ENCODE results near the gene ARHGAP31.
"Not testable (repeated sequence)": the region's sequence is repeated elsewhere in the genome, so short reads cannot be mapped to it uniquely, and the experiment has no call there.

Gene ARHGAP31

DNA sequence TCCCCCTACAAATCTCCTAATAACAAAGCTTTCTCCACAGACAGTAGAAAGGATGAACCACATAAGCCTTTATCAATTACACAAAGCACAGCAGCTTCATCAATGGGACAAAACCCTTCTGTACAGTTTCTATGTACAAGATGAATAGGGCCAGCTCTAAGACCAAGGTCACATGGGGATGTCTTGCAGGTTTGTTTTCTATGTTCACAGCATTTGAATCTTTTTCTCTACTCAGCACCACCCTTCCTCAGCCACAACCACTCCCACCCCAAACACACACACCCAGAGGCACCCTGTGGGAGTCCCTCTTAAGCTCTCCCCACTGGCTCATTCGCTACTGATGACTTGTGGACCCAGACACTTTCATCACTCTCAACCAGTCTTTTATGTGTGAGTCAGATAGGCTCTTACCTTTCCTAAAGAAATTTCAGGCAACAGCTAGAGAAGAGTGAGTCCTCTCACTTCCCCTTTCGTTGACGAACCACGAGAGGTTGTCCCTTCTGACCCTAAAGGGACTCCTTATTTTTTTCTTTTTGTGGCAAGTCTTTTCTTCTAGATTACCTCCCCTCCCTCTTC is 57.9 kb downstream of the ARHGAP31 start:
- peak; percentile 27 for DNase-seq (ENCODE audit: low read depth, low spot score)

GRCh38 chr3:119352863-119353527 is 58.8 kb downstream of the ARHGAP31 start:
- no peak for DNase-seq (ENCODE audit: low read depth, low spot score)

- not testable (repeated sequence) for DNase-seq (ENCODE audit: low read depth, low spot score)
Measured at GRCh38 chr3:119355608-119356007, 61.4 kb downstream of the ARHGAP31 start.

- no peak for DNase-seq (ENCODE audit: low read depth, low spot score)
Measured at GRCh38 chr3:119356646-119357045, 62.5 kb downstream of the ARHGAP31 start.

GRCh38 chr3:119357190-119357589 is 63.0 kb downstream of the ARHGAP31 start:
- DNase-seq (ENCODE audit: low read depth, low spot score) = no peak

GRCh38 chr3:119359476-119360326 is 65.5 kb downstream of the ARHGAP31 start:
- DNase-seq (ENCODE audit: low read depth, low spot score) = no peak

DNA sequence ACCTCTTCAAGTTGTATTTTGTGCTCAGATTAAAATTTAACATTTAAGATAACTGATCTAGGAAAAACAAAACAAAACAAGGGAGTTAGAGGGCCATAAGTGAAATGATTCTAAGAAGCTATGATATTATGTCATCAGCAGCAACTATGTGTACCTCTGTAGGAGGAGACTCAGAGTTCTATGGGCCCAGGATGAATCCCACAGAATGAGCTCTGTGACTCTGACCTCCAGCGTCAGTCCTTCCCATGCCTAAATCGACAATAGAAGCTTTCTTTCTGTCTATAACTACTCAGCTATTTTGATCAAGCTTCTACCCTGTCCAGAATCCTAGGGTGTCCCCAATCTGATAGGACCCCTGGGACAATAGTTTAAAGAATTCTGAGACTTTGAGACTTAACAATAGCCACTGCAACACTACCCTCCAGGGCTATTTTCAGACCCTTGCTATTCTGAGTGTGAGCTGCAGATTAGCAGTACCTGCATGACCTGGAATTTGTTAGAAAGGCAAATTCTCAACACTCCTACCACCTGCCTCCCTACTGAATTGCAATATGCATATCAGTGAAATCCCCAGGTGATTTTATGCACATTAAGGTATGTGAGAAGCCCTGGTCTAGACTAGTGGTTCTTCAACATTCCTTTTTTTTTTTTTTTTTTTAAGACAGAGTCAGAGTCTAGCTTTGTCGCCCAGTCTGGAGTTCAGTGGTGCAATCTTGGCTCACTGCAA is 66.7 kb downstream of the ARHGAP31 start:
- no peak for DNase-seq (ENCODE audit: low read depth, low spot score)

- no peak for DNase-seq (ENCODE audit: low read depth, low spot score)
Measured at GRCh38 chr3:119362010-119362409, 67.8 kb downstream of the ARHGAP31 start.

DNA sequence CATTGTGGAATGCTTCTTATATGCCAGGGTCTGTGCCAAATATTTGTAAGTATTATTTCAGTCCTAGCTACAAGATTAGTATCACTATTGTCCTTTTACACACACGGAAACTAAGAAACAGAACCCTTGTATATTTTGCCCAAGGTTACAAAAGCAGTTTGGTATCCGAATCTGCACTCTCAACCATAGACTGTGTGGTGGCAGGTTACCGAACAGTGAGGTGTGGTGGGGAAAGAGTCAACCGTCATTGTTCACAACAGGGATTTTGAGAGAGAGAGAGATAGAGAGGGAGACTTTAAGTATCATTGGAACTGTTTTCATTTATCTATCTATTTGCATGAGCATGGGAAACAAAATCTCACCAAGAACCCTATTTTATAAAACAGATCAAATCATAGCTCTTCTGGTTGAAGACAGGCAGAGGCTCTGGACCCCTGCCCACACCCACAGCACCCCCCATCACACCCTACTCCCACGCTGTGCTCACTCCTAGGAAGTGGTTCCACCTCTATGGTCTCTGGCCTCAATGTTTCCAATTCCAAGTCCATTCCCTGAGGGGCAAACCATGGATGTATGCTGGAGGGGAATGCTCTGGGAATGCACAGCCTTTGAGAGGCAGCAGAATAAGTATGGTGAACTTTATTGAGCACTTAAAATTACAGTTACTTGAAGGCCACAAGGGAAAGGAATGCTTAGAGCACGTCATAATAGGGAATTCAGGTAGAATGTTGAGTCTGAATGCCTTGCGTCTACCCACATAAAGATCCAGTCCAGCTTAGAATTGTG is 69.0 kb downstream of the ARHGAP31 start:
- DNase-seq (ENCODE audit: low read depth, low spot score) = no peak

DNA sequence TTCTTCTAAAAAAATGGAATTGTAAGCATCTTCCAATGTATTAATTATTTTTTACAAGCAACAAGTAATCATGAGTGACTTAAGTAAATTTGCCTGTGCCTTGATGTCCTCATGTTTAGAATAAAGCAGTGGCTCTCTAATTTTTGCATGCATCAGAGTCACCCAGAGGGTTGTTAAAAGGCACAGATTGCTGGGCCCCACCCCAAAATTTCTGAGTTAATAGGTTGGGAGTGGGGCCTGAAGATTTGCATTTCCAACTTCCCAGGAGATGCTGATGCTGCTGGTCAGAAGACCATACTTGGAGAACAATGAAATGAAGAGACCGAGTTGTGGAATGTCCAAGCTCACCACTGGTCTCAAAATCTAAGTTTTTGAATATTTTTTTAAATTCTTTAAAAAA is 70.2 kb downstream of the ARHGAP31 start:
- no peak for DNase-seq (ENCODE audit: low read depth, low spot score)

- no peak for DNase-seq (ENCODE audit: low read depth, low spot score)
Measured at GRCh38 chr3:119365418-119365817, 71.2 kb downstream of the ARHGAP31 start.

DNA sequence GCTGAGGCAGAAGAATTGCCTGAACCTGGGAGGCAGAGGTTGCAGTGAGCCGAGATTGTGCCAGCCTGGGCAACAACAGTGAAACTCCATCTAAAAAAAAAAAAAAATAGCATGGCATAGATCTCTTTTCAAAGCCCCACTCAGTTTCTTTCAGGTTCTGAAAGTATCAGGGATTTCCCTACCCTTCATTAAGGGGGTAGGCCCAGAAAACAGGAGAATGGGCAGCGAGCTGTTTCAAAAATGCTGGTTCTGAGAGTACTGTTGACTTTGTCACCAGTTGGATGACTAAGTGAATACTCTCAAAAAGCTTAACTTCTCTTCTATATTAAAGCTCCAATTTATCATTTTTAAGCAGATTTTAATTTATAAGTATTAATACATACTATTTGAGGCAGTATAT is 72.8 kb downstream of the ARHGAP31 start:
- no peak for DNase-seq (ENCODE audit: low read depth, low spot score)

GRCh38 chr3:119368298-119368697 is 74.1 kb downstream of the ARHGAP31 start:
- DNase-seq (ENCODE audit: low read depth, low spot score) = no peak

GRCh38 chr3:119371786-119372185 is 77.6 kb downstream of the ARHGAP31 start:
- not testable (repeated sequence) for DNase-seq (ENCODE audit: low read depth, low spot score)

DNA sequence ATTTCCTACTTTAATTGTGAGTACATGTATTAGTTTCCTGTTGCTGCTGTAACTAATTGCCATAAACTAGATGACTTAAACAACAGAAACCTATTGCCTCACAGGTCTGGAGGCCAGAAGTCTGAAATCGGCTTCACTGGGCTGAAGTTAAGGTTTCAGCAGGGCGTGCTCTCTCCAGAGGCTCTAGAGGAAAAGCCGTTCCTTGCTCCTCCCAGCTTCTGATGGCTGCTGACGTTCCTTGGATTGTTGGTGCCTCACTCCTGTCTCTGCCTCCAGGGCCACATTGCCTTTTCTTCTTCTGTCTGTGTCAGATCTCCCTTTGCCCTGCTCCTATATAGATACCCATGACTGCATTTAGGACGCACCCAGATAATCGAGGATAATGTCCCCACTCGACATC is 80.9 kb downstream of the ARHGAP31 start:
- no peak for DNase-seq (ENCODE audit: low read depth, low spot score)

GRCh38 chr3:119375510-119375909 is 81.3 kb downstream of the ARHGAP31 start:
- no peak for DNase-seq (ENCODE audit: low read depth, low spot score)

GRCh38 chr3:119376758-119377157 is 82.6 kb downstream of the ARHGAP31 start:
- DNase-seq (ENCODE audit: low read depth, low spot score) = no peak

GRCh38 chr3:119378259-119378803 is 84.1 kb downstream of the ARHGAP31 start:
- DNase-seq (ENCODE audit: low read depth, low spot score) = no peak

DNA sequence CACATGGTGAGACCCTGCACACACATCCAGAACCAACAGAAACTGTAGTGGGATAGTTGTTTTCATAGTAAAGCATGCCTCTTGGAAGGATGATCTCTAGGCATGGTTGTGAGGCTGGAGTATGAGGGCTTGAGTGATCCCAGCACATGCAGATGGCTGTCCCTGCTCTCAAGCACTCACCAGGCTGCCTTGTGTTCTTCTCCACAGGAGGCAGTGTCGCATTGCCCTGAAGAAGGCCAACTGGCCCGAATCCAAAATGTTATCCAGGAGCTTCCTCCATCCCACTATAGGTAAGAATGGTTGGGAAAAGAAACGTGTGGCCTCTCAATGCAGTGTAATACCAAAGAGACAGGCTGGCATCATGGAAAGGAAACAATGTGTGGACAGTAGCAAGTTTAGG is 86.5 kb downstream of the ARHGAP31 start:
- no peak for DNase-seq (ENCODE audit: low read depth, low spot score)

DNA sequence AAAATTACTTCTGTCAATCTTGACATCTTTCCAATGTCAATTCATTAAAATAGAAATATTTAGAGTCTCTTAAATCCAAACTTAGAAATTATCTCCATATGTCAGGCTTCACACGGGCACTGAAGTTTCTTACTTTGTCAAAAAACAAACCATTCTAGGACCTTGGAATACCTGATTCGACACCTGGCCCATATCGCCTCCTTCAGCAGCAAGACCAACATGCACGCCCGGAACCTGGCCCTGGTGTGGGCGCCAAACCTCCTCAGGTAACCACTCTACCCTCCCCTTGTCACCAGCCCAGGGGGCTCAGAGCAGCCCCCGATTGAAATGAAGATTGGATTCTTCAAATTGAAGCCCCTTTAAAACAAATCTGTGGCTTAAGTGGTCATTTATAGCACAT is 88.0 kb downstream of the ARHGAP31 start:
- no peak for DNase-seq (ENCODE audit: low read depth, low spot score)

DNA sequence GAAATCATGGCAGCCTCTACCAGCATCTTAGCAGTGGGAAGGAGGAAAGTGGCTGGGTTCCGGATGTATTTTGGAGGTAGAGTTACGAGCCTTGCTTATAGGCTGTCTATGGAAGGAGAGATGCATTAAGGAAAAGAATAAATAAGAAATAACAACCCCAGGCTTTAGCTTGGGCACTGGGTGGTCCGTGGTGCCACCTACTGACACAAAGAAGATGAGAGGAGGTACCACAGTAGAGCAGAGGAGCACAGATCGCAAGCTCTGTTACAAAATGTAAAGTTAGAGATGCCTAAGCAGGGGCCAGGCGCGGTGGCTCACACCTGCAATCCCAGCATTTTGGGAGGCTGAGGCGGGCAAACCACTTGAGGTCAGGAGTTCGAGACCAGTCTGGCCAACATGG is 94.4 kb downstream of the ARHGAP31 start:
- no peak for DNase-seq (ENCODE audit: low read depth, low spot score)

Measured in activated naive CD8-positive, alpha-beta T cell treated with anti-CD3 and anti-CD28 coated beads, Interleukin-2, amount 50 U/mL, for 16 hours (primary cell).